ENCODE measurements around the gene EML1.

- TF ChIP-seq, protein P1, sequence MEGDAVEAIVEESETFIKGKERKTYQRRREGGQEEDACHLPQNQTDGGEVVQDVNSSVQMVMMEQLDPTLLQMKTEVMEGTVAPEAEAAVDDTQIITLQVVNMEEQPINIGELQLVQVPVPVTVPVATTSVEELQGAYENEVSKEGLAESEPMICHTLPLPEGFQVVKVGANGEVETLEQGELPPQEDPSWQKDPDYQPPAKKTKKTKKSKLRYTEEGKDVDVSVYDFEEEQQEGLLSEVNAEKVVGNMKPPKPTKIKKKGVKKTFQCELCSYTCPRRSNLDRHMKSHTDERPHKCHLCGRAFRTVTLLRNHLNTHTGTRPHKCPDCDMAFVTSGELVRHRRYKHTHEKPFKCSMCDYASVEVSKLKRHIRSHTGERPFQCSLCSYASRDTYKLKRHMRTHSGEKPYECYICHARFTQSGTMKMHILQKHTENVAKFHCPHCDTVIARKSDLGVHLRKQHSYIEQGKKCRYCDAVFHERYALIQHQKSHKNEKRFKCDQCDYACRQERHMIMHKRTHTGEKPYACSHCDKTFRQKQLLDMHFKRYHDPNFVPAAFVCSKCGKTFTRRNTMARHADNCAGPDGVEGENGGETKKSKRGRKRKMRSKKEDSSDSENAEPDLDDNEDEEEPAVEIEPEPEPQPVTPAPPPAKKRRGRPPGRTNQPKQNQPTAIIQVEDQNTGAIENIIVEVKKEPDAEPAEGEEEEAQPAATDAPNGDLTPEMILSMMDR (IDR thresholded peaks at IDR 0.05; ENCODE audit: poor library complexity): no peak
- TF ChIP-seq EZH2phosphoT487 (IDR thresholded peaks at IDR 0.05; ENCODE audit: low read depth, severe bottlenecking, unreplicated experiment): no peak
- no peak for TF ChIP-seq EZH2 (IDR thresholded peaks at IDR 0.05; ENCODE audit: borderline replicate concordance)
These were observed 138.1 kb downstream of the EML1 start for GRCh38 chr14:99931308-99931707.

All from hepatocyte (in vitro differentiated cells).